Neural cell (in vitro differentiated cells): ENCODE results near the gene TEX9.

Experiments used
- EP300 ChIP-seq: fragments of 450-650 bp; conservative IDR thresholded peaks from 2 replicates; pipeline ENCODE4 v1.6.1; 2014; ENCODE audit warnings: antibody characterized with exemption, mild to moderate bottlenecking, moderate library complexity; ENCODE audit not compliant: poor library complexity, severe bottlenecking
- EZH2 ChIP-seq: fragments of 200-600, 300-800 bp; shearing (Covaris generic), sonication (generic); IDR thresholded peaks from 2 replicates; pipeline ENCODE4 v1.6.1; 2014; ENCODE audit warnings: antibody characterized with exemption, low read length, borderline replicate concordance, mild to moderate bottlenecking; ENCODE audit not compliant: insufficient read depth, poor library complexity, severe bottlenecking
- POLR2AphosphoS5 ChIP-seq: IDR thresholded peaks from 2 replicates; pipeline ENCODE4 v1.6.1; 2012
- SMC3 ChIP-seq: fragments of 450-650 bp; conservative IDR thresholded peaks from 2 replicates; pipeline ENCODE4 v1.6.1; 2014; ENCODE audit warnings: antibody characterized with exemption, mild to moderate bottlenecking, moderate library complexity; ENCODE audit not compliant: poor library complexity
- TAF1 ChIP-seq: IDR thresholded peaks from 2 replicates; pipeline ENCODE4 v1.6.1; 2012; ENCODE audit warnings: low read depth
- TF ChIP-seq, protein P1 (sequence below): fragments of 450-650 bp; IDR thresholded peaks from 2 replicates; pipeline ENCODE4 v1.5.1; 2014; ENCODE audit warnings: antibody characterized with exemption, mild to moderate bottlenecking, moderate library complexity; ENCODE audit not compliant: poor library complexity, severe bottlenecking
- TF ChIP-seq, protein P2 (sequence below): IDR thresholded peaks from 2 replicates; pipeline ENCODE4 v1.6.1; 2012; ENCODE audit warnings: borderline replicate concordance

DNA sequence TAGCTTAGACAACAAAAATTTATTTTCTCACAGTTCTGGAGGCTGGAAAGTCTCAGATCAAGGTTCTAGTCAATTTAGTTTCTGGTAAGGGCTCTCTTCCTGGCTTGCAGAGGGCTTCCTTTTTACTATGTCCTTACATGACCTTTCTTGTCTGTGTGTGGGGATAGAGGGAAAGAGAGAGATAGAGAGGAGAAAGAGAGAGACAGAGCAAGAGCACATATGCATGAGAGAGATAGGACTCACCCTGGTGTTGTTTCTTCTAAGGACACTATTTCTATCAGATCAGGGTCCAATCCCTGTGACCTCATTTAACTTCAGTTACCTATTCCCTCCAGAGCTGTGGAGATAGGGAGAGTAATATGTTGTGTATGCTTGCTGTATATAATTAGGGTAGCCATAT lies 44.9 kb upstream of the TEX9 start:
- TF ChIP-seq, protein P1, sequence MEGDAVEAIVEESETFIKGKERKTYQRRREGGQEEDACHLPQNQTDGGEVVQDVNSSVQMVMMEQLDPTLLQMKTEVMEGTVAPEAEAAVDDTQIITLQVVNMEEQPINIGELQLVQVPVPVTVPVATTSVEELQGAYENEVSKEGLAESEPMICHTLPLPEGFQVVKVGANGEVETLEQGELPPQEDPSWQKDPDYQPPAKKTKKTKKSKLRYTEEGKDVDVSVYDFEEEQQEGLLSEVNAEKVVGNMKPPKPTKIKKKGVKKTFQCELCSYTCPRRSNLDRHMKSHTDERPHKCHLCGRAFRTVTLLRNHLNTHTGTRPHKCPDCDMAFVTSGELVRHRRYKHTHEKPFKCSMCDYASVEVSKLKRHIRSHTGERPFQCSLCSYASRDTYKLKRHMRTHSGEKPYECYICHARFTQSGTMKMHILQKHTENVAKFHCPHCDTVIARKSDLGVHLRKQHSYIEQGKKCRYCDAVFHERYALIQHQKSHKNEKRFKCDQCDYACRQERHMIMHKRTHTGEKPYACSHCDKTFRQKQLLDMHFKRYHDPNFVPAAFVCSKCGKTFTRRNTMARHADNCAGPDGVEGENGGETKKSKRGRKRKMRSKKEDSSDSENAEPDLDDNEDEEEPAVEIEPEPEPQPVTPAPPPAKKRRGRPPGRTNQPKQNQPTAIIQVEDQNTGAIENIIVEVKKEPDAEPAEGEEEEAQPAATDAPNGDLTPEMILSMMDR, result no peak
- TF ChIP-seq EZH2, result no peak
- TF ChIP-seq POLR2AphosphoS5, result no peak
- TF ChIP-seq, protein P2, sequence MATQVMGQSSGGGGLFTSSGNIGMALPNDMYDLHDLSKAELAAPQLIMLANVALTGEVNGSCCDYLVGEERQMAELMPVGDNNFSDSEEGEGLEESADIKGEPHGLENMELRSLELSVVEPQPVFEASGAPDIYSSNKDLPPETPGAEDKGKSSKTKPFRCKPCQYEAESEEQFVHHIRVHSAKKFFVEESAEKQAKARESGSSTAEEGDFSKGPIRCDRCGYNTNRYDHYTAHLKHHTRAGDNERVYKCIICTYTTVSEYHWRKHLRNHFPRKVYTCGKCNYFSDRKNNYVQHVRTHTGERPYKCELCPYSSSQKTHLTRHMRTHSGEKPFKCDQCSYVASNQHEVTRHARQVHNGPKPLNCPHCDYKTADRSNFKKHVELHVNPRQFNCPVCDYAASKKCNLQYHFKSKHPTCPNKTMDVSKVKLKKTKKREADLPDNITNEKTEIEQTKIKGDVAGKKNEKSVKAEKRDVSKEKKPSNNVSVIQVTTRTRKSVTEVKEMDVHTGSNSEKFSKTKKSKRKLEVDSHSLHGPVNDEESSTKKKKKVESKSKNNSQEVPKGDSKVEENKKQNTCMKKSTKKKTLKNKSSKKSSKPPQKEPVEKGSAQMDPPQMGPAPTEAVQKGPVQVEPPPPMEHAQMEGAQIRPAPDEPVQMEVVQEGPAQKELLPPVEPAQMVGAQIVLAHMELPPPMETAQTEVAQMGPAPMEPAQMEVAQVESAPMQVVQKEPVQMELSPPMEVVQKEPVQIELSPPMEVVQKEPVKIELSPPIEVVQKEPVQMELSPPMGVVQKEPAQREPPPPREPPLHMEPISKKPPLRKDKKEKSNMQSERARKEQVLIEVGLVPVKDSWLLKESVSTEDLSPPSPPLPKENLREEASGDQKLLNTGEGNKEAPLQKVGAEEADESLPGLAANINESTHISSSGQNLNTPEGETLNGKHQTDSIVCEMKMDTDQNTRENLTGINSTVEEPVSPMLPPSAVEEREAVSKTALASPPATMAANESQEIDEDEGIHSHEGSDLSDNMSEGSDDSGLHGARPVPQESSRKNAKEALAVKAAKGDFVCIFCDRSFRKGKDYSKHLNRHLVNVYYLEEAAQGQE, result no peak
- TF ChIP-seq EP300, result no peak
- no peak for TF ChIP-seq TAF1
- no peak for TF ChIP-seq SMC3
